ENCODE data around the gene SSX2.
"Not testable (repeated sequence)": the region's sequence is repeated elsewhere in the genome, so short reads cannot be mapped to it uniquely, and the experiment has no call there.

GRCh38 chrX:52654800-52655199 lies 52.2 kb downstream of the SSX2 start, which contains the start of gene SSX7:
- not testable (repeated sequence) for TF ChIP-seq CTCF (IDR thresholded peaks at IDR 0.05; ENCODE audit: low read depth, low read length, missing input control); SP1 (IDR thresholded peaks at IDR 0.05); TAF1 (conservative IDR thresholded peaks at IDR 0.05); GABPA (IDR thresholded peaks at IDR 0.05 in 1 of 2, conservative IDR thresholded peaks at IDR 0.05 in 1 of 2); JUND (IDR thresholded peaks at IDR 0.05); EGR1 (IDR thresholded peaks at IDR 0.05; ENCODE audit: low read depth in 2 of 2); REST (IDR thresholded peaks at IDR 0.05); YY1 (IDR thresholded peaks at IDR 0.05); HNF4A (conservative IDR thresholded peaks at IDR 0.05)

All from liver (tissue), 3 donors.